NOMO-1 treated with dmso at 0.1 percent for 144 hours (cell line): ENCODE measurements around the gene MS4A4A.
"Not testable (repeated sequence)": the region's sequence is repeated elsewhere in the genome, so short reads cannot be mapped to it uniquely, and the experiment has no call there.

ENCODE experiments used
- DNase-seq: peaks from one replicate; lab custom pipeline; 2025; ENCODE audit not compliant: unreplicated experiment; lab: John Stamatoyannopoulos, UW

MS4A4A gene

GRCh38 chr11:60301884-60302283 is 21.4 kb downstream of the MS4A4A start:
- DNase-seq, result not testable (repeated sequence)

GRCh38 chr11:60303661-60304060 is 23.2 kb downstream of the MS4A4A start:
- no peak for DNase-seq

GRCh38 chr11:60305906-60306619 is 25.6 kb downstream of the MS4A4A start:
- DNase-seq, result no peak

- no peak for DNase-seq
Observed at GRCh38 chr11:60307507-60308195, 27.2 kb downstream of the MS4A4A start.

GRCh38 chr11:60310407-60310998 is 30.0 kb downstream of the MS4A4A start:
- DNase-seq, result no peak

GRCh38 chr11:60314635-60315321 is 34.3 kb downstream of the MS4A4A start:
- no peak for DNase-seq

GRCh38 chr11:60315871-60316270 is 35.4 kb downstream of the MS4A4A start:
- DNase-seq, result no peak

GRCh38 chr11:60316317-60316716 is 35.9 kb downstream of the MS4A4A start:
- no peak for DNase-seq

- DNase-seq, result no peak
Observed at GRCh38 chr11:60318726-60319125, 38.3 kb downstream of the MS4A4A start.

- DNase-seq, result no peak
Observed at GRCh38 chr11:60321051-60321450, 40.6 kb downstream of the MS4A4A start.

GRCh38 chr11:60326955-60327354 is 46.5 kb downstream of the MS4A4A start, which contains the start of gene MS4A6E:
MS4A6E (plus strand) TSS chr11:60327255; CDS start chr11:60334896, 7,641 bp downstream.
- DNase-seq, result no peak

GRCh38 chr11:60328460-60328859 is 48.0 kb downstream of the MS4A4A start:
- DNase-seq, result no peak

- DNase-seq, result no peak
Observed at GRCh38 chr11:60332846-60333245, 52.4 kb downstream of the MS4A4A start.

- peak; percentile 66 for DNase-seq
Observed at GRCh38 chr11:60334005-60334620, 53.6 kb downstream of the MS4A4A start.

GRCh38 chr11:60336767-60337391 is 56.4 kb downstream of the MS4A4A start:
- DNase-seq, result no peak

- DNase-seq, result no peak
Observed at GRCh38 chr11:60338053-60338452, 57.6 kb downstream of the MS4A4A start.

- no peak for DNase-seq
Observed at GRCh38 chr11:60339356-60339755, 58.9 kb downstream of the MS4A4A start.

GRCh38 chr11:60343094-60343704 is 62.7 kb downstream of the MS4A4A start:
- no peak for DNase-seq

- no peak for DNase-seq
Observed at GRCh38 chr11:60344146-60344545, 63.7 kb downstream of the MS4A4A start.

- DNase-seq, result no peak
Observed at GRCh38 chr11:60345489-60345888, 65.0 kb downstream of the MS4A4A start.
